ENCODE data around the gene SNX25.

The SNX25 gene

GRCh38 chr4:185269286-185269685 lies 59.9 kb downstream of the SNX25 start:
- no peak for DNase-seq

DNA sequence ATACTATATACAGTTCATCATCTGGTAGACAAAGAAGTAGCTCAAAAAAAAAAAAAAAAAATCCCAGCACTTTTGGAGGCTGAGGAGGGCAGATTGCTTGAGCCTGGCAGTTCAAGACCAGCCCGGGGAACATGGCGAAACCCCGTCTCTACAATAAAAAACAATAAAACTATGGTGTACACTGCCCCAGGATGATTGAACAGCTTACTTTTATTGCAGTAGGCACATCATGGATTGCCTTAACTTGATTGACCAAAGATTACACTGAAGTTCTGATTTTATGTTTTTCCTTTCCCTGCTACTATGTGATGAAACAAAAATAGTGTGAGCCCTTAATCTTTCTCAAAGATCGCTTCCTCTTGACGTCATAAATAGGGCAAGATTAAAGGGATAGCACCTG lies 60.6 kb downstream of the SNX25 start:
- no peak for DNase-seq

DNA sequence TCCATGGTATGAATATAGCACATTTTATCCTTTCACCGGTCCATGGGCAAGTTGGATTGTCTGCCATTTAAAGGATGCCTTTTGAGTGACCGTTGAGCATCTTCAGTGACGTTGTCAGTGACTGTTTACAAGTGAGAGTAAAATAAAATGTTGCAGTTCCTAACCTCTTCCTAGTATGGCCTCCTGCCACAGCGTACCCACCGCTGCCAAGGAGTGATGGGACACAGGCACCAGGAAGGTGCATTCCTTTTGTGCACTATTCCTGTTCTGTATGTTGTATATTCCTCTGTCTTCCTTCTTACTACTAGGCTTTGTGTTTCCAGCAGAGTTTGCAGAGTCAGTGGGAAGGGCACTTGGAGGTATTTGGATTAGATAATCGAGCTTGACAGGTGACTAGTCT lies 61.5 kb downstream of the SNX25 start:
- no peak for DNase-seq

GRCh38 chr4:185272245-185272644 lies 62.8 kb downstream of the SNX25 start:
- DNase-seq, result no peak

DNA sequence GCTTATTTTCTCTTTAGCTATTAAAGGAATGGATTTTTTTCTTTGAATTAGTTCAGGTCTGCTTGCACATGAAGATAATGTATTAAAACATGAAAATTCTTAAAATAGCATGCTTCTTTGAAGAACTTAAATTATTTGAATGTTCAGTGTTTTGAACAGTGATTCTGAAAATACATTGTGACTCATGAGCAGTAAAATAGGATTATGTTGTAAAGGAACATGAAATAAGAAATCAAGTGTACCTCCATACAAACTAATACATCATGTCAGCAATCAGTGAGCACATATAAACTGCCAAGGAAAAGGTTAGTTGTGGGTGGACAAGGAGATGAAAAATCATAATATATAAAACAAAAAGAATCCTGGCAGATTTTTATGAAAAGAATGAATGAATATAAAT lies 66.1 kb downstream of the SNX25 start:
- no peak for DNase-seq

GRCh38 chr4:185276036-185276435 lies 66.6 kb downstream of the SNX25 start:
- no peak for DNase-seq

DNA sequence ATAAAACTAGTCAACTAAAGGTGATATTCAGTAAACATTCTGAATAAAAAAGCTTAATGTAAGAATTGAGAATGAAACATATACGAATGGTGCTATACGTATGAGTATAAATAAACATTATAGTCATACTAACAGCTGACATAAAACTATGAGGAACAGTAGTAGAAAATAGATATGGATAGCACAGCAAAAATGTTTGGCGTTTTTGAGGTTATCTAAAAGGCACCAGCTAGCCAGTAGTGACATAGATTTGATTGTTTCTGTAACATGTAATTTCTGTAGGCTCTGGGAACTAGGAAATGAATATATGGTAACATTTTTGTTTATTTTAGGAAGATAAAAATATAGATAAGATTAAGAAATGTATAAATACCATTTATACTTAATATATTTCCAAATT lies 69.3 kb downstream of the SNX25 start:
- DNase-seq, result no peak

DNA sequence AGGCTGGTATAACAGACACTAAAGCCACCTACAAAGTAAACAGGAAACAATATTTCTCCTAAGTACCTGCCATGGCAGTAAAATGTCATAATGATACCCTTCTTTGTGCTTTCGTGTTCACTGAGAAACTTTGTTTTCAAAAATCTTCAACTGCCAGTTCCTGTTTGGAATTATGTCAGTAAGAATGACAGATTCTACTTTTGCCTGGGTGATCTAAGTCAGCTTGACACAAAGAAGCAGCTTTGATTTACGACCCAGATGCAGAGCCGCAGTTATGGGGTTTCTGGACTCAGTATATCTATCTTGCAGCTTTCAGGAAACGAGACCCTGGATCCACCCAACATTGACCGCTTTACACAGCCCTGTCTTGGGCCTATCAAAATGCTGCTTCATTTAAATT lies 71.2 kb downstream of the SNX25 start:
- no peak for DNase-seq

DNA sequence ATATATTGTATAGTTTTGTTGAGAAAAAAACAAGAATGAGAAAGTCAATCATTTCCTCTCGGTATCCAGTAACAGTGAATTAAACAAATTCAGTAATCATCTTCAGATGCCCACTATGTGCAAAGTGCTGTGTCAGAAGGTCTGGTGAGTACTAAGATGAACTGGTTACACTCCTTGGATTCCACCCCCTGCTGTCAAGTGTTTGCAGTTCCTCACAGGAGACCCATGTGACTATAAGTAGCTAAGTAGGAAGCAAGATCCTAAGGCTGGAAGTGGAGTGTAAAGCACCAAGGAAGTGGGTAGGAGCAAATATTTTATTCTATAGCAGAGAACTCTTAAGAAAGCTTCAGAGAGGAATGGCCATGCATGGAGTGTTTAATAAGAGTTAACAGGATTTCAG lies 73.6 kb downstream of the SNX25 start:
- DNase-seq, result no peak

- no peak for DNase-seq
Measured at GRCh38 chr4:185283723-185284122, 74.3 kb downstream of the SNX25 start.

- DNase-seq, result no peak
Measured at GRCh38 chr4:185285632-185286393, 76.4 kb downstream of the SNX25 start.

DNA sequence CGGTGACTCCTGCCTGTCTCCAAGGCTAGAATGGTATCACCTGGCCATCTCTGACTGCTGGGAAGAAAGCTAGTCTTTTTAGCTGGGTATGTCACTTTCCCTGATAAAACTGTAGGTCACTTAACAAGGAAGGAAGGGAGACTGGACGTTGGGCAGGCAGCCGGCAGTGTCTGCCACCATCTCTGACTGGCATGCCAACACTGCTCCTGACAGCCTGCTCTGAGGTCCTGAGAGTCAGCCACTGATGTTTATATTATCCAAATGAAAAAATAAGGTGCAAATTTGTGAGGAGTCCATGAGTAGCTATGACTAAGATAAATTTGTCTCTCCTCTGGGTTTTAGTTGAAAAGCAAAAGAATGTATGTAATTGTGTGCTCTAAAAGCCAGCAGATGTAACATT lies 77.2 kb downstream of the SNX25 start:
- no peak for DNase-seq

DNA sequence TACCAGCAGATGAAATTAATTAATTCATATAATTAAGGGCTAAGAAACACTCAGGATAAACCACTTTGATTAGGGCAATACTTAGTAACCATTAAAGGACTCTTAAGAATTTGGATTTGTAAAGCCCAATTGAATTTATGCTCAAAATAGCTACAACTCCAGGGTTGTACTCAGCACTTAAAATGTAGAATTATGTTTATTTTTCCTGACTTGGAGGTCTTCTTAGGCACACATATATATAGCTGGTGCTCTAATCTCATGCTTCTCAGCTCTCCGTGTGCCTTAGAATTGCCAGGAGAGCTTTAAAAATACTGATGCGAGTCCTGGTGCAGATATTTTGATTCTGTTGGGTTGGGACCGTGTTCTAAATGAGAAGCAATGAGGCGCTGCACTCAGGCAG lies 77.6 kb downstream of the SNX25 start:
- no peak for DNase-seq

DNA sequence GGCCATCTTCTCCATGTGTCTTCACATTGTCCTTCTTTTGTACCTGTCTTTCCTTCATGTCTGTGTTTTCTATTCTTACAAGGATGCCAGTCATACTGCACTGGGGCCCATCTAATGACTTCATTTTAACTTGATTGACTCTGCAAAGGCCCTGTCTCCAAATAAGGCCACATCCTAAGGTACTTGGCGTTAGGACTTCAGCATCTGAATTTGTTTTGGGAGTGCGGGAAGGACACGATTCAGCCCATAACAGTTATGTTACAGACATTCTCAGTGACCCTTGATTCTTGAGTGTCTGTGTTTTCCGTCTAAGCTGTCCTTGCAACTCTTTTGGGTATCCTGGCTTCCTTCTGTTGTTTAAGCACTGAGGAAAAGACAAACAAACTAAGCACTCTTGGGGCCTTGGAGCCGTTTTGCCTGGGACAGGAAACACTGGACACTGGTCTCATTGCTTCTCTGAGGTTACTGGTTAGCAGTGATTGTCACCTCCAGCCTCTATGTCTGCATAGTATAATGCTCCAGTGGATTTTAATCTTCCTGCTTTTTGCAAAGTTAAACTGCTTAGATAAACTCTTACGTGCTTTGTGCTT lies 80.7 kb downstream of the SNX25 start:
- no peak for DNase-seq

- no peak for DNase-seq
Measured at GRCh38 chr4:185290656-185291055, 81.3 kb downstream of the SNX25 start.

- DNase-seq, result no peak
Measured at GRCh38 chr4:185293202-185293601, 83.8 kb downstream of the SNX25 start.

DNA sequence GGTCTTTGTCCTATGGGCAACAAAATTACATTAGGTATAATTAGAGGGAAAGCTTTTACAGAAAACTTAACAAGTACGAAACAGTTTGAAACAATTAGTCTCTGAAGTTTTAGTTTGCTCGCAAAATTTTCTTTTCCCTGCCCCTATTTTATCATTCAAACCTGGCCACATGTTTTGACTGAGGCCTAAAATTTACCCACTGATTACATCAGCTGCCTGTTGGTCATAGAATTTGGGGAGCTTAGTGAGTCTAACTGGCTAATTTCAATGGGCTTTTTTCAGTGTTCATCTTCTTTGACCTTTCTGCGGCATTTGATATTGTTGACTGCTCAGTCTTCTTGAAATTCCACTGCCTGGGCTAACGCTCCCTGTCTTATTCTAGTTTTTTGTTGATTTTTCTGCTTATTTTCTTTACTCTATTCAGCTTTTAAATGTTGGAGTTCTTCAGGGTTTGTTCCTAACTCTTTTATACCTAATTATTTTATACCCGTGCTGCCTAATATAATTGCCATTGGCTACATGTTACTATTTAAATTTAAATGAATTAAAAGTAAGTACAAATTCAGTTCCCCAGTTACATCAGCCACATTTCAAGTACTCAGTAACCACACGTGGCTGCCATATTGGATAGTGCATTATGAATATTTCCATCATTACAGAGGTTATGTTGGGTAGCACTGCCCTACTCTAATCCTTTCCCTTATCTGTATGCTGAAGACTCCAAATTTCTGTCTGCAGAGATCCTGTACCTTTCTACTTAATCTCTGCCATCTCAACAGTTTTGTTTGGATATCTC lies 87.5 kb downstream of the SNX25 start:
- DNase-seq, result no peak

- DNase-seq, result no peak
Measured at GRCh38 chr4:185298728-185299430, 89.5 kb downstream of the SNX25 start.

DNA sequence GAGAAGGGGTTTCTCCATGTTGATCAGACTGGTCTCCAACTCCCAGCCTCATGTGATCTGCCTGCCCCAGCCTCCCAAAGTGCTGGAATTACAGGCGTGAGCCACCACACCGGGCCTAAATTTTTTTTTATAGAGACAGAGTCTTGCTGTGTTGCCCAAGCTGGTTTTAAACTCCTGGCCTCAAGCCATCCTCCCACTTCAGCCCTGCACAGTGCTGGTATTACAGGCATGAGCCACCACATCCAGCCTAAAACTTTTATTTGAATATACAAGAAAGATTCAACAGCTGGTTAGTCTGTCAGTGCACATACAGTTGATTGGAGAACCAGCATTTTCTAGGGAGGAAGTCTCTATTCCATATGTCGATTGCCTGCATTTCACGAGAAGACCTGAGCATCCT lies 95.1 kb downstream of the SNX25 start:
- no peak for DNase-seq

DNA sequence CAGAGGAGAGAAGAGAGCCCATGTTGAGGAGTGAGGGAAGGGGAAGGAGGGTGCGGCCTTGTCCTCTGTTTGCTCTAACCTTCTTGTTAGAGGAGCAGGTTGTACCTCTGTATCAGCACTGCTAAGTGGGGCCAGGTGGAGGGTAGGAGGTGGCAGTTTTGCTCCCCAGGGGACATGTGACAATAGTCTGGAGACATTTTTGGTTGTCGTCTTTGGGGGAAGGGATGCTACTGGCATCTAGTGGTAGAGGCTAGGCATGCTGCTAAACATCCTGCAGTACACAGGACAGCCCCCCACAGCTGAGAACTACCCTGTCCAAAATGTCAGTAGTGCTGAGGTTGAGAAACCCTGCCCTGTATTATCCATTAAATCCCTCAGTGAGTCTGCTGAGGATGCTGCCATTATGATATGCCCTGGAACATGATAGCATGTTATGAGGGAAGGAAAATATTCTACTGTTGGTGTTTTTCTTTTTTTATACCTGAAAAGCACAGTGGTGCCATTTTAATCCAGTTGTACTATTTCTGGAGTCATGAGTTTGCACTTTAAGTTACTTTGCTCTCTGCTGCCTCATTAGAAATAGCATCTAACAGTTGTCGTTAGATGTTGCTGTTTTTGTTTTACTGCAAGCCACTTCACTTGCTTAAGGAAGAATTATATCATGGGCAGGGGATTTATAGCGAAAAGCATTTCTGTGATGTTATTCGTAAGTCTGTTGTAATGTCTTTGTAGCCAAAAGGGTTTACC lies 95.7 kb downstream of the SNX25 start:
- DNase-seq, result no peak

- DNase-seq, result no peak
Measured at GRCh38 chr4:185305979-185306442, 96.6 kb downstream of the SNX25 start.

DNA sequence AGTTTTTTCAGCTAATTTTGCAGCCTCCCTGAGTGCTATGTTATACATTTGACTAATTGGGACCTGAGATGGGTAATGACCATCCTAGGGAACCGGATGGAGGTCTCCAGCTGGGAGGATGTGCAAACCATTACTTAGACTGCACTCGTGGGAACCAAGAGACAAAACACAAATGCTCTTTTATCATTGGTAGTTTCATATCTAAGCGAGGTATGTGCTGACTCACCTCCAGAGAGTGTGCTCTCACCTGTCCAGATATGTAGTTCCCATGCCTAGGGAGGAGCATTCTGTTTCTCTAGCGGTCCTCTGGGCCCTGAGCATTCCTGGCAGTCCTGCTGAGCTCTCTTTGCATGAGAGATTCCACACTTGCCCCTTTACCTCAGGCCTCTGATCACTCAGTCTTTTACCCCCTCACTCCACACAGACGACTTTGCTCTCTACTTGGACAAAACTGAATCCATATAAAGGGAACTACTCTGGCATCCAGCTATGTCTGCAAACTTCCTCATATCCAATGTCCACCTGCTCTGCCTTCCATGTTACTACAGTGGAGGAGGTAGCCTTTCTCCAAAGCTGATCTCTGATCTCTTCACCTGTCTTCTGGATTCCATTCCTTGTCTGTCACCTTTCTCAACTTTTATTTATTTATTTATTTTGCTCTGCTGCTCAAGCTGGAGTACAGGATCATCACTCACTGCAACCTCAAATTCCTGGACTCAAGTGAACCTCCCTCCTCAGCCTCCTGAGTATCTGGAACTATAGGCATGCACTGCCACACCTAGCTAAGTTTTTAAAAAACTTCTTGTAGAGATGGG lies 97.9 kb downstream of the SNX25 start:
- no peak for DNase-seq
